HCT116 (cell line): ENCODE results near the gene UQCC5. TPM values are rescaled to one million over a fixed set of nuclear protein-coding genes. Genes with fewer than 3 reads are reported as not detected.

Experiments used
- ATAC-seq: fragments of 200-7000 bp; cut with Tn5 transposase; 2 replicates; pipeline ENCODE4 v1.9.1; 2020; ENCODE audit warnings: mild to moderate bottlenecking, moderate library complexity
- BruUV-seq: library from RNA; stranded (reverse); fragments of 400-500 nt; replicated peaks from 2 replicates; lab custom pipeline; 2021; lab: Mats Ljungman, UMichigan
- CTCF ChIA-PET: fragments of 300-600 bp; sonication (Branson Sonifier 250); formaldehyde crosslinking; loops from one replicate; lab custom pipeline; 2021; ENCODE audit warnings: antibody characterized with exemption; lab: Charles Lee
- POLR2A ChIA-PET: fragments of 300-600, 350-600 bp; sonication (Branson Sonifier 250); formaldehyde crosslinking; loops from one replicate; lab custom pipeline; 2021; ENCODE audit warnings: antibody characterized with exemption; lab: Charles Lee
- RAD21 ChIA-PET, 2 experiments: fragments of 300-600 bp; sonication (Branson Sonifier 250); formaldehyde crosslinking; loops; one replicate each; lab custom pipeline; 2023; ENCODE audit warnings: low total read pairs in 2 of 2; ENCODE audit not compliant: uncharacterized antibody in 2 of 2, unreplicated experiment in 2 of 2, low non-redundant PET in 1 of 2; lab: Charles Lee
- DNase-seq: peaks from one replicate; pipeline ENCODE4 v3.0.0-alpha.2; 2010; ENCODE audit warnings: low read depth, low spot score
- H2AFZ ChIP-seq: fragments of 200-600 bp; shearing (Covaris generic), sonication (generic); 2 replicates; pipeline ENCODE4 v1.6.1; 2017; ENCODE audit warnings: low read depth, mixed run types, mixed read lengths, antibody characterized with exemption, low read length; ENCODE audit not compliant: poor library complexity, severe bottlenecking
- H3K27ac ChIP-seq: 2 replicates; pipeline ENCODE4 v1.5.1; 2012; ENCODE audit warnings: low read depth, low read length
- H3K27me3 ChIP-seq: fragments of 200-600 bp; sonication (generic); 2 replicates; pipeline ENCODE4 v1.6.1; 2016; ENCODE audit warnings: mixed run types, low read length, mixed read lengths; ENCODE audit not compliant: insufficient read depth
- H3K36me3 ChIP-seq, 2 experiments: fragments of 200-500 bp in 1 of 2; fragments of 200-600 bp in 1 of 2; sonication (Bioruptor generic) in 1 of 2; sonication (generic) in 1 of 2; 2 replicates each; pipeline versions ENCODE4 v1.5.1 to v1.6.1; 2014 to 2016; ENCODE audit warnings: low read length in 2 of 2, inconsistent platforms in 1 of 2, mixed read lengths in 1 of 2, mixed run types in 1 of 2; ENCODE audit not compliant: insufficient read depth in 2 of 2, control insufficient read depth in 1 of 2
- H3K4me1 ChIP-seq, 2 experiments: fragments of 200-600 bp in 1 of 2; sonication (generic) in 1 of 2; 2 replicates each; pipeline versions ENCODE4 v1.5.1 to v1.6.1; 2012 to 2017; ENCODE audit warnings: low read length in 2 of 2, inconsistent platforms in 1 of 2, mild to moderate bottlenecking in 1 of 2, mixed read lengths in 1 of 2, mixed run types in 1 of 2, moderate library complexity in 1 of 2; ENCODE audit not compliant: insufficient read depth in 2 of 2, control insufficient read depth in 1 of 2
- H3K4me2 ChIP-seq: fragments of 200-600 bp; sonication (generic); 2 replicates; pipeline ENCODE4 v1.6.1; 2017; ENCODE audit warnings: mixed run types, low read length, mixed read lengths
- H3K4me3 ChIP-seq, 2 experiments: fragments of 200-600 bp in 1 of 2; sonication (generic) in 1 of 2; replicated peaks in 1 of 2; 2 replicates each; pipeline ENCODE4 v1.5.1; 2011 to 2016; ENCODE audit warnings: low read length in 2 of 2, control low read depth in 1 of 2, low read depth in 1 of 2, mild to moderate bottlenecking in 1 of 2, mixed read lengths in 1 of 2, mixed run types in 1 of 2
- H3K79me2 ChIP-seq: fragments of 200-600 bp; sonication (generic); 2 replicates; pipeline ENCODE4 v1.6.1; 2017; ENCODE audit warnings: mild to moderate bottlenecking, mixed run types, low read length, moderate library complexity, mixed read lengths; ENCODE audit not compliant: insufficient read depth
- H3K9ac ChIP-seq: fragments of 200-600 bp; sonication (generic); 2 replicates; pipeline ENCODE4 v1.6.1; 2016; ENCODE audit warnings: low read length, mixed read lengths
- H3K9me2 ChIP-seq: fragments of 200-600 bp; sonication (generic), shearing (Covaris generic); 2 replicates; pipeline ENCODE4 v1.6.1; 2017; ENCODE audit warnings: mixed run types, mild to moderate bottlenecking, moderate library complexity; ENCODE audit not compliant: insufficient read depth
- H3K9me3 ChIP-seq, 2 experiments: fragments of 200-500 bp in 1 of 2; fragments of 200-600 bp in 1 of 2; sonication (Bioruptor generic) in 1 of 2; sonication (generic) in 1 of 2; 2 replicates each; pipeline ENCODE4 v1.6.1; 2014 to 2017; ENCODE audit warnings: low read length in 2 of 2, mixed read lengths in 2 of 2, inconsistent platforms in 1 of 2, low read depth in 1 of 2, mild to moderate bottlenecking in 1 of 2, mixed run types in 1 of 2, moderate library complexity in 1 of 2; ENCODE audit not compliant: control insufficient read depth in 1 of 2, insufficient read depth in 1 of 2
- H4K20me1 ChIP-seq: fragments of 200-600 bp; sonication (generic), shearing (Covaris generic); 2 replicates; pipeline ENCODE4 v1.6.1; 2017; ENCODE audit warnings: mixed run types, mild to moderate bottlenecking, moderate library complexity; ENCODE audit not compliant: insufficient read depth
- EGR1 ChIP-seq: IDR thresholded peaks from 2 replicates; pipeline ENCODE4 v1.6.1; 2012; ENCODE audit warnings: low read depth
- ELF1 ChIP-seq: IDR thresholded peaks from 2 replicates; pipeline ENCODE4 v1.6.1; 2012; ENCODE audit warnings: low read depth, borderline replicate concordance
- EZH2 ChIP-seq: fragments of 200-600 bp; sonication (generic); IDR thresholded peaks from 2 replicates; pipeline ENCODE4 v1.6.1; 2017; ENCODE audit warnings: antibody characterized with exemption, mixed run types
- JUND ChIP-seq: IDR thresholded peaks from 2 replicates; pipeline ENCODE4 v1.6.1; 2012
- POLR2A ChIP-seq: IDR thresholded peaks from 2 replicates; pipeline ENCODE4 v1.7.0; 2011; ENCODE audit warnings: borderline replicate concordance; ENCODE audit not compliant: insufficient read depth, insufficient read length; ENCODE audit errors: extremely low read depth
- POLR2AphosphoS5 ChIP-seq: IDR thresholded peaks from 2 replicates; pipeline ENCODE4 v1.6.1; 2011; ENCODE audit warnings: mild to moderate bottlenecking, low read depth, low read length, moderate library complexity
- RAD21 ChIP-seq: IDR thresholded peaks from 2 replicates; pipeline ENCODE4 v1.6.1; 2012; ENCODE audit warnings: low read depth, mild to moderate bottlenecking
- REST ChIP-seq: IDR thresholded peaks from 2 replicates; pipeline ENCODE4 v1.6.1; 2012; ENCODE audit warnings: low read depth
- SIN3A ChIP-seq: IDR thresholded peaks from 2 replicates; pipeline ENCODE4 v1.6.1; 2012; ENCODE audit warnings: low read depth
- SP1 ChIP-seq: IDR thresholded peaks from 2 replicates; pipeline ENCODE4 v1.6.1; 2012; ENCODE audit warnings: low read depth
- SRF ChIP-seq: IDR thresholded peaks from 2 replicates; pipeline ENCODE4 v1.6.1; 2012; ENCODE audit warnings: low read depth
- TCF7L2 ChIP-seq: IDR thresholded peaks from 2 replicates; pipeline ENCODE4 v1.7.0; 2011; ENCODE audit warnings: borderline replicate concordance, inconsistent platforms; ENCODE audit not compliant: insufficient read depth, insufficient read length; ENCODE audit errors: extremely low read depth
- YY1 ChIP-seq: IDR thresholded peaks from 2 replicates; pipeline ENCODE4 v1.6.1; 2011; ENCODE audit warnings: low read length, low read depth, moderate library complexity, mild to moderate bottlenecking; ENCODE audit not compliant: insufficient replicate concordance; ENCODE audit errors: extremely low read depth
- intact Hi-C: fragments of 100-400 bp; cut with micrococcal nuclease; formaldehyde crosslinking; loops from 2 replicates; pipeline ENCODE4 v1.10.0; 2022
- total RNA-seq: library from RNA; stranded (reverse); gene quantifications from one replicate; pipeline ENCODE4 v1.2.1, GENCODE V29; 2021; ENCODE audit not compliant: unreplicated experiment
- TF ChIP-seq, protein P1 (sequence below), 3 experiments: fragments of 200-600 bp in 1 of 3; sonication (generic) in 1 of 3; IDR thresholded peaks in 2 of 3; conservative IDR thresholded peaks in 1 of 3; 2 replicates each; pipeline ENCODE4 v1.5.1; 2012 to 2017; ENCODE audit warnings: low read depth in 2 of 3, low read length in 2 of 3, antibody characterized with exemption in 1 of 3, borderline replicate concordance in 1 of 3, control low read depth in 1 of 3, mild to moderate bottlenecking in 1 of 3, mixed read lengths in 1 of 3, mixed run types in 1 of 3, moderate library complexity in 1 of 3; ENCODE audit not compliant: insufficient read depth in 1 of 3
- TF ChIP-seq, protein P2 (sequence below): IDR thresholded peaks from 2 replicates; pipeline ENCODE4 v1.6.1; 2012
- TF ChIP-seq, protein P3 (sequence below): IDR thresholded peaks from 2 replicates; pipeline ENCODE4 v1.6.1; 2012

The UQCC5 gene
- total RNA-seq, 1 experiment from 2014 or later = 14.1 TPM

GRCh38 chr3:52546111-52546901 lies 9.9 kb downstream of the UQCC5 start (continued):
- TF ChIP-seq, protein P1, sequence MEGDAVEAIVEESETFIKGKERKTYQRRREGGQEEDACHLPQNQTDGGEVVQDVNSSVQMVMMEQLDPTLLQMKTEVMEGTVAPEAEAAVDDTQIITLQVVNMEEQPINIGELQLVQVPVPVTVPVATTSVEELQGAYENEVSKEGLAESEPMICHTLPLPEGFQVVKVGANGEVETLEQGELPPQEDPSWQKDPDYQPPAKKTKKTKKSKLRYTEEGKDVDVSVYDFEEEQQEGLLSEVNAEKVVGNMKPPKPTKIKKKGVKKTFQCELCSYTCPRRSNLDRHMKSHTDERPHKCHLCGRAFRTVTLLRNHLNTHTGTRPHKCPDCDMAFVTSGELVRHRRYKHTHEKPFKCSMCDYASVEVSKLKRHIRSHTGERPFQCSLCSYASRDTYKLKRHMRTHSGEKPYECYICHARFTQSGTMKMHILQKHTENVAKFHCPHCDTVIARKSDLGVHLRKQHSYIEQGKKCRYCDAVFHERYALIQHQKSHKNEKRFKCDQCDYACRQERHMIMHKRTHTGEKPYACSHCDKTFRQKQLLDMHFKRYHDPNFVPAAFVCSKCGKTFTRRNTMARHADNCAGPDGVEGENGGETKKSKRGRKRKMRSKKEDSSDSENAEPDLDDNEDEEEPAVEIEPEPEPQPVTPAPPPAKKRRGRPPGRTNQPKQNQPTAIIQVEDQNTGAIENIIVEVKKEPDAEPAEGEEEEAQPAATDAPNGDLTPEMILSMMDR (IDR thresholded peaks at IDR 0.05 in 2 of 3, conservative IDR thresholded peaks at IDR 0.05 in 1 of 3; ENCODE audit: borderline replicate concordance in 1 of 3, insufficient read depth in 1 of 3, low read depth in 2 of 3, low read length in 2 of 3) = no peak
- no peak for TF ChIP-seq POLR2A
- TF ChIP-seq, all 23 proteins: peak for 0

- Histone ChIP-seq H3K4me1 (no peaks in the 10 kb centered on the region), H3K27me3 (no peaks in the 10 kb centered on the region), H4K20me1 (peaks cover 7% of the 10 kb centered on the region; the same call in 1 of the 2 replicates), H2AFZ (no peak overlapping the region), H3K4me2 (no peak overlapping the region), H3K27ac (no peak overlapping the region), H3K9ac (no peak overlapping the region), H3K36me3 (peaks cover 11 to 18% of the 10 kb centered on the region in 2 experiments; a peak in 3 of 4 replicates), H3K9me2 (no peaks in the 10 kb centered on the region), H3K9me3 (no peaks in the 10 kb centered on the region), H3K4me3 (no peak overlapping the region), H3K79me2 (peaks cover 20% of the 10 kb centered on the region)
- ChIA-PET RAD21 (no interaction called here), POLR2A (interaction anchor here (1.9 kb wide), 1 partner anchor 11 kb away, joined by 5 read pairs; the partner anchor contains the start of gene UQCC5), CTCF (no interaction called here)
- DNase-seq (no peak), ATAC-seq (no peak)
- BruUV-seq = no TSS peak
- intact Hi-C loops = no loop called here
- TF ChIP-seq JUND (no peak), SRF (no peak), ELF1 (no peak), EZH2 (no peak), SIN3A (no peak), SP1 (no peak), RAD21 (no peak), POLR2AphosphoS5 (no peak), YY1 (no peak), REST (no peak), EGR1 (no peak), TCF7L2 (no peak)
- TF ChIP-seq, protein P2, sequence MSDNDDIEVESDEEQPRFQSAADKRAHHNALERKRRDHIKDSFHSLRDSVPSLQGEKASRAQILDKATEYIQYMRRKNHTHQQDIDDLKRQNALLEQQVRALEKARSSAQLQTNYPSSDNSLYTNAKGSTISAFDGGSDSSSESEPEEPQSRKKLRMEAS = no peak
- TF ChIP-seq, protein P3, sequence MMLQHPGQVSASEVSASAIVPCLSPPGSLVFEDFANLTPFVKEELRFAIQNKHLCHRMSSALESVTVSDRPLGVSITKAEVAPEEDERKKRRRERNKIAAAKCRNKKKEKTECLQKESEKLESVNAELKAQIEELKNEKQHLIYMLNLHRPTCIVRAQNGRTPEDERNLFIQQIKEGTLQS = no peak
- TF ChIP-seq, protein P1 (IDR thresholded peaks at IDR 0.05 in 2 of 3, conservative IDR thresholded peaks at IDR 0.05 in 1 of 3; ENCODE audit: borderline replicate concordance in 1 of 3, insufficient read depth in 1 of 3, low read depth in 2 of 3, low read length in 2 of 3) = no peak
Observed at GRCh38 chr3:52547143-52547542, 10.7 kb downstream of the UQCC5 start.
